Activated B cell treated with CpG ODN at 0.5 μM for 24 hours (primary cell): ENCODE measurements around the gene S100P. TPM values are rescaled to one million over a fixed set of nuclear protein-coding genes. Genes with fewer than 3 reads are reported as not detected.

Experiments
- ATAC-seq: fragments of 200-7000 bp; cut with Tn5 transposase; one replicate; pipeline ENCODE4 v1.10.0; 2021; ENCODE audit warnings: low read depth, mild to moderate bottlenecking, moderate library complexity
- CTCF ChIA-PET: fragments of 350-600 bp; sonication (Branson Sonifier 250); formaldehyde crosslinking; loops from one replicate; lab custom pipeline; 2021; ENCODE audit warnings: antibody characterized with exemption; lab: Charles Lee
- POLR2A ChIA-PET: fragments of 350-600 bp; sonication (Branson Sonifier 250); formaldehyde crosslinking; loops from one replicate; lab custom pipeline; 2021; ENCODE audit warnings: antibody characterized with exemption; lab: Charles Lee
- DNase-seq: peaks from one replicate; pipeline ENCODE4 v3.0.0; 2022
- H3K27ac Mint-ChIP-seq: one replicate; pipeline ENCODE4 v1.8.0; 2020; ENCODE audit warnings: mixed read lengths
- H3K27me3 Mint-ChIP-seq: one replicate; pipeline ENCODE4 v1.8.0; 2021; ENCODE audit warnings: mixed read lengths
- H3K36me3 Mint-ChIP-seq: one replicate; pipeline ENCODE4 v1.8.0; 2021; ENCODE audit warnings: low read depth, mixed read lengths
- H3K4me1 Mint-ChIP-seq: one replicate; pipeline ENCODE4 v1.8.0; 2021; ENCODE audit warnings: mixed read lengths
- H3K4me3 Mint-ChIP-seq: one replicate; pipeline ENCODE4 v1.8.0; 2020; ENCODE audit warnings: mild to moderate bottlenecking, mixed read lengths
- H3K9me3 Mint-ChIP-seq: one replicate; pipeline ENCODE4 v1.8.0; 2020; ENCODE audit warnings: mixed read lengths
- CTCF ChIP-seq: fragments of 200-600 bp; IDR thresholded peaks from one replicate; pipeline ENCODE4 v1.8.0; 2022; ENCODE audit warnings: antibody characterized with exemption, mild to moderate bottlenecking
- intact Hi-C: fragments of 100-400 bp; cut with micrococcal nuclease; formaldehyde crosslinking; loops from one replicate; pipeline ENCODE4 v1.15.1; 2024
- total RNA-seq: library from RNA; stranded (reverse); gene quantifications from 2 replicates; pipeline ENCODE4 v1.2.3, GENCODE V29; 2022

S100P gene
- total RNA-seq, 1 donor from 2014 or later: not detected

GRCh38 chr4:6732441-6733357 is 39.0 kb downstream of the S100P start:
- H3K27ac Mint-ChIP-seq: no peak overlapping the region
- POLR2A ChIA-PET: no interaction called here

GRCh38 chr4:6733358-6734164 is 39.9 kb downstream of the S100P start:
- no peaks in the 10 kb centered on the region for H3K9me3 Mint-ChIP-seq
- ATAC-seq (no peak), DNase-seq (no peak)
- peaks cover 16% of the 10 kb centered on the region for H3K27me3 Mint-ChIP-seq
- TF ChIP-seq CTCF: no peak
- H3K4me3 Mint-ChIP-seq: no peak overlapping the region
- H3K27ac Mint-ChIP-seq: no peak overlapping the region
- no peaks in the 10 kb centered on the region for H3K36me3 Mint-ChIP-seq
- CTCF ChIA-PET: no interaction called here
- intact Hi-C loops: no loop called here
- POLR2A ChIA-PET: no interaction called here
- H3K4me1 Mint-ChIP-seq: no peaks in the 10 kb centered on the region

More at GRCh38 chr4:6732441-6733357, 39.0 kb downstream of the S100P start:
- DNase-seq (no peak), ATAC-seq (no peak)
- no peaks in the 10 kb centered on the region for H3K4me1 Mint-ChIP-seq
- no peak overlapping the region for H3K4me3 Mint-ChIP-seq
- no peaks in the 10 kb centered on the region for H3K36me3 Mint-ChIP-seq
- intact Hi-C loops: no loop called here
- no peak for TF ChIP-seq CTCF
- H3K27me3 Mint-ChIP-seq: peaks cover 16% of the 10 kb centered on the region
- no peaks in the 10 kb centered on the region for H3K9me3 Mint-ChIP-seq
- CTCF ChIA-PET: interaction anchor here (1.1 kb wide), 1 partner anchor 12 kb away, joined by 3 read pairs; no protein-coding TSS in a partner anchor

GRCh38 chr4:6734165-6734786 is 40.6 kb downstream of the S100P start:
- no peaks in the 10 kb centered on the region for H3K9me3 Mint-ChIP-seq
- no peak overlapping the region for H3K4me3 Mint-ChIP-seq
- no peak for ATAC-seq
- CTCF ChIA-PET: no interaction called here
- no peaks in the 10 kb centered on the region for H3K4me1 Mint-ChIP-seq
- no peak for TF ChIP-seq CTCF
- H3K27ac Mint-ChIP-seq: no peak overlapping the region
- DNase-seq: no peak
- intact Hi-C loops: no loop called here
- H3K27me3 Mint-ChIP-seq: peaks cover 16% of the 10 kb centered on the region
- no peaks in the 10 kb centered on the region for H3K36me3 Mint-ChIP-seq
- POLR2A ChIA-PET: no interaction called here

GRCh38 chr4:6739920-6740319 is 46.2 kb downstream of the S100P start:
- ATAC-seq (no peak), DNase-seq (no peak)
- Mint-ChIP-seq H3K4me1 (no peaks in the 10 kb centered on the region), H3K27me3 (peaks cover 13% of the 10 kb centered on the region), H3K27ac (no peak overlapping the region), H3K4me3 (no peak overlapping the region), H3K9me3 (no peaks in the 10 kb centered on the region), H3K36me3 (no peaks in the 10 kb centered on the region)
- no peak for TF ChIP-seq CTCF
- intact Hi-C loops: no loop called here
- ChIA-PET POLR2A (no interaction called here), CTCF (no interaction called here)
